Bronchial epithelial cell (primary cell): ENCODE data around the gene PATE3. TPM values are rescaled to one million over a fixed set of nuclear protein-coding genes. Genes with fewer than 3 reads are reported as not detected.

Source experiments
- DNase-seq: peaks from one replicate; pipeline ENCODE4 v3.0.0-alpha.2; 2010; ENCODE audit warnings: low read depth
- FAIRE-seq: peaks from 2 replicates; lab custom pipeline; 2011; peaks lifted over from hg19 to GRCh38; lab: Jason Lieb, UNC
- H3K27me3 ChIP-seq: 2 replicates; pipeline ENCODE4 v1.5.1; 2011; ENCODE audit warnings: low read length; ENCODE audit not compliant: control insufficient read depth, insufficient read depth
- H3K36me3 ChIP-seq: 2 replicates; pipeline ENCODE4 v1.5.1; 2011; ENCODE audit warnings: low read length; ENCODE audit not compliant: control insufficient read depth, insufficient read depth
- H3K4me3 ChIP-seq: 2 replicates; pipeline ENCODE4 v1.5.1; 2011; ENCODE audit warnings: mild to moderate bottlenecking, low read depth, low read length, control low read depth
- CTCF ChIP-seq: IDR thresholded peaks from 2 replicates; pipeline ENCODE4 v1.5.1; 2011; ENCODE audit warnings: mild to moderate bottlenecking, moderate library complexity, low read length, control low read depth, inconsistent platforms; ENCODE audit not compliant: insufficient read depth, severe bottlenecking
- total RNA-seq: library from RNA; depleted of rRNA; stranded (reverse); fragments of >200 nt; gene quantifications from 2 replicates; pipeline ENCODE4 v1.2.1, GENCODE V29; 2014

PATE3 gene
- total RNA-seq, 1 donor from 2014 or later: not detected

- H3K4me3 ChIP-seq: no peak overlapping the region
- no peaks in the 10 kb centered on the region for H3K36me3 ChIP-seq
- FAIRE-seq: no peak
- TF ChIP-seq CTCF: no peak
- DNase-seq: no peak
- H3K27me3 ChIP-seq: no peaks in the 10 kb centered on the region
Measured at GRCh38 chr11:125762445-125762844, 25.5 kb upstream of the PATE3 start.

GRCh38 chr11:125763483-125763882 is 24.4 kb upstream of the PATE3 start:
- H3K36me3 ChIP-seq: no peaks in the 10 kb centered on the region
- H3K4me3 ChIP-seq: no peak overlapping the region
- no peak for TF ChIP-seq CTCF
- FAIRE-seq (no peak), DNase-seq (no peak)
- no peaks in the 10 kb centered on the region for H3K27me3 ChIP-seq

GRCh38 chr11:125766251-125766650 is 21.7 kb upstream of the PATE3 start:
- no peak overlapping the region for H3K4me3 ChIP-seq
- H3K27me3 ChIP-seq: no peaks in the 10 kb centered on the region
- DNase-seq (no peak), FAIRE-seq (no peak)
- H3K36me3 ChIP-seq: no peaks in the 10 kb centered on the region
- TF ChIP-seq CTCF: no peak

GRCh38 chr11:125768336-125769046 is 19.4 kb upstream of the PATE3 start:
- no peak for FAIRE-seq

GRCh38 chr11:125770583-125770982 is 17.3 kb upstream of the PATE3 start:
- no peaks in the 10 kb centered on the region for H3K36me3 ChIP-seq
- FAIRE-seq: no peak
- H3K4me3 ChIP-seq: no peak overlapping the region
- no peaks in the 10 kb centered on the region for H3K27me3 ChIP-seq
- no peak for DNase-seq
- no peak for TF ChIP-seq CTCF

More at GRCh38 chr11:125768336-125769046, 19.4 kb upstream of the PATE3 start:
- DNase-seq: no peak
- Histone ChIP-seq H3K27me3 (no peaks in the 10 kb centered on the region), H3K4me3 (no peak overlapping the region), H3K36me3 (no peaks in the 10 kb centered on the region)
- no peak for TF ChIP-seq CTCF
